Frontal cortex (tissue), 4 donors: ENCODE measurements around the gene TRIM25. TPM values are rescaled to one million over a fixed set of nuclear protein-coding genes. Genes with fewer than 3 reads are reported as not detected.

Experiments
- DNase-seq, 2 donors: peaks; one replicate each; pipeline ENCODE4 v3.0.0; 2012; ENCODE audit warnings: low spot score in 2 of 2
- FAIRE-seq: peaks from 2 replicates; lab custom pipeline; 2012; peaks lifted over from hg19 to GRCh38; lab: Jason Lieb, UNC
- total RNA-seq: library from RNA; depleted of rRNA; stranded (reverse); fragments of >200 nt; gene quantifications from one replicate; pipeline ENCODE4 v1.2.3, GENCODE V29; 2014
- donor health status: control.
- donor health status: control.
- donor health status: control.

The TRIM25 gene
- total RNA-seq, 1 donor from 2014 or later, result 0.82 TPM

GRCh38 chr17:56929362-56929969 is 15.6 kb upstream of the TRIM25 start:
- FAIRE-seq (no peak), DNase-seq (no peak)

GRCh38 chr17:56928586-56928985 is 14.7 kb upstream of the TRIM25 start:
- no peak for DNase-seq
- FAIRE-seq, result no peak

GRCh38 chr17:56926704-56927103 is 12.9 kb upstream of the TRIM25 start:
- FAIRE-seq (no peak), DNase-seq (no peak)

- DNase-seq (no peak), FAIRE-seq (no peak)
Measured at GRCh38 chr17:56926270-56926669, 12.4 kb upstream of the TRIM25 start.

GRCh38 chr17:56925088-56925487 is 11.2 kb upstream of the TRIM25 start:
- FAIRE-seq, result no peak

GRCh38 chr17:56919717-56920116 is 5.9 kb upstream of the TRIM25 start:
- no peak for DNase-seq
- FAIRE-seq, result no peak

More at GRCh38 chr17:56925088-56925487, 11.2 kb upstream of the TRIM25 start:
- no peak for DNase-seq

GRCh38 chr17:56918916-56919315 is 5.1 kb upstream of the TRIM25 start:
- FAIRE-seq (no peak), DNase-seq (no peak)

GRCh38 chr17:56917559-56918296 is 3.9 kb upstream of the TRIM25 start:
- DNase-seq, result no peak
- FAIRE-seq, result no peak

GRCh38 chr17:56914581-56915273 is 878 bp upstream of the TRIM25 start:
- DNase-seq, result no peak
- no peak for FAIRE-seq

GRCh38 chr17:56913353-56913866 is 439 bp downstream of the TRIM25 start:
- FAIRE-seq (no peak), DNase-seq (no peak)

- FAIRE-seq, result no peak
- DNase-seq, result no peak
Measured at GRCh38 chr17:56913000-56913311, 893 bp downstream of the TRIM25 start.

- FAIRE-seq (no peak), DNase-seq (no peak)
Measured at GRCh38 chr17:56912105-56912999, 1.5 kb downstream of the TRIM25 start.

GRCh38 chr17:56910509-56911235 is 3.2 kb downstream of the TRIM25 start:
- DNase-seq, result no peak
- no peak for FAIRE-seq

GRCh38 chr17:56909742-56910508 is 3.9 kb downstream of the TRIM25 start:
- no peak for FAIRE-seq

GRCh38 chr17:56908001-56908542 is 5.8 kb downstream of the TRIM25 start:
- DNase-seq (no peak), FAIRE-seq (no peak)

More at GRCh38 chr17:56909742-56910508, 3.9 kb downstream of the TRIM25 start:
- DNase-seq, result no peak

GRCh38 chr17:56903560-56903959 is 10.3 kb downstream of the TRIM25 start:
- FAIRE-seq (no peak), DNase-seq (no peak)

GRCh38 chr17:56902348-56902747 is 11.5 kb downstream of the TRIM25 start:
- no peak for FAIRE-seq
- no peak for DNase-seq

- FAIRE-seq, result no peak
Measured at GRCh38 chr17:56899403-56899802, 14.4 kb downstream of the TRIM25 start.

More at GRCh38 chr17:56899403-56899802, 14.4 kb downstream of the TRIM25 start:
- no peak for DNase-seq
